GM18867 (cell line): ENCODE results near the gene OOSP4B.
"Not testable (repeated sequence)": the region's sequence is repeated elsewhere in the genome, so short reads cannot be mapped to it uniquely, and the experiment has no call there.

Source experiments
- ATAC-seq: cut with Tn5 transposase; IDR thresholded peaks from one replicate; pipeline ENCODE4 v1.9.1; 2021; ENCODE audit warnings: mild to moderate bottlenecking, moderate library complexity; ENCODE audit not compliant: unreplicated experiment

Gene OOSP4B

GRCh38 chr11:60059521-60060240 lies 42.7 kb downstream of the OOSP4B start:
- ATAC-seq = no peak

GRCh38 chr11:60064111-60064510 lies 47.1 kb downstream of the OOSP4B start:
- no peak for ATAC-seq

- no peak for ATAC-seq
Observed at GRCh38 chr11:60065801-60066200, 48.8 kb downstream of the OOSP4B start.

GRCh38 chr11:60069450-60069849 lies 52.5 kb downstream of the OOSP4B start:
- no peak for ATAC-seq

GRCh38 chr11:60071644-60072043 lies 54.7 kb downstream of the OOSP4B start:
- not testable (repeated sequence) for ATAC-seq

GRCh38 chr11:60077216-60077817 lies 60.3 kb downstream of the OOSP4B start:
- no peak for ATAC-seq

GRCh38 chr11:60077981-60078380 lies 61.0 kb downstream of the OOSP4B start:
- no peak for ATAC-seq

- no peak for ATAC-seq
Observed at GRCh38 chr11:60078745-60079144, 61.8 kb downstream of the OOSP4B start.

GRCh38 chr11:60080535-60080934 lies 63.6 kb downstream of the OOSP4B start:
- ATAC-seq = no peak
